ENCODE measurements around the gene POLR2B.

DNA sequence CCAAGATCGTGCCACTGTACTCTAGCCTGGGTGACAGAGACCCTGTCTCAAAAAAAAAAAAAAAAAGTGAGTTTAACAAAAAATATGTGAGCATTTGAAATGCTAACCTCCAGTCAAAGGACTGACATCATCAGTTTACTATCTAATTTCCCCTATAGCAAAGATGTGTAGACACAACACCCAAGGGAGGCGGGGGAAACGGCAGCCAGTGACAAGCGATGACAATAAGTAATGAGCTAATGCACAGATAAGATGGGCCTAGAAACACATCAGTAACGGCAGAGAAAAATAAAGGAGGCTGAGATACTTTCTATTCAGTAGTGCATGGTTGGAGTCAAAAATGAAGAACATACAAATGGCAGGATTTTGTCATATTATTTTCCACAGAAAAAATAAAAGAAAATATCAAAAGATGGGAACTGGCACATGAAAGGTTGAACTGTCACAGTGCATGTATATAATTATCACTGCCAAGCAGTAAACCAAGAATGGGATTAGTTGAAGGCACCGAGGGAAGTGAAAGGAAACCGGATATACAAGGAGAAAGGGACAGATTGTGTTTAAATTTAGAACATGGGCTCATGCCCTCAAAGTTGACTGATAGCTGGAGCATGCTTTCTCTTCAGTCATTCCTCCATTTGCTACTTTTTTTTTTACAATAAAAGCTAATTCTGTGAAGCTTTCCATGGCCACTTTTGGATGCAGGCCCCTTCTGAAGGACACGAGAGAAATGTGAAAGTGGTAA, 89.7 kb downstream of the POLR2B start:
- TF ChIP-seq, protein P1, sequence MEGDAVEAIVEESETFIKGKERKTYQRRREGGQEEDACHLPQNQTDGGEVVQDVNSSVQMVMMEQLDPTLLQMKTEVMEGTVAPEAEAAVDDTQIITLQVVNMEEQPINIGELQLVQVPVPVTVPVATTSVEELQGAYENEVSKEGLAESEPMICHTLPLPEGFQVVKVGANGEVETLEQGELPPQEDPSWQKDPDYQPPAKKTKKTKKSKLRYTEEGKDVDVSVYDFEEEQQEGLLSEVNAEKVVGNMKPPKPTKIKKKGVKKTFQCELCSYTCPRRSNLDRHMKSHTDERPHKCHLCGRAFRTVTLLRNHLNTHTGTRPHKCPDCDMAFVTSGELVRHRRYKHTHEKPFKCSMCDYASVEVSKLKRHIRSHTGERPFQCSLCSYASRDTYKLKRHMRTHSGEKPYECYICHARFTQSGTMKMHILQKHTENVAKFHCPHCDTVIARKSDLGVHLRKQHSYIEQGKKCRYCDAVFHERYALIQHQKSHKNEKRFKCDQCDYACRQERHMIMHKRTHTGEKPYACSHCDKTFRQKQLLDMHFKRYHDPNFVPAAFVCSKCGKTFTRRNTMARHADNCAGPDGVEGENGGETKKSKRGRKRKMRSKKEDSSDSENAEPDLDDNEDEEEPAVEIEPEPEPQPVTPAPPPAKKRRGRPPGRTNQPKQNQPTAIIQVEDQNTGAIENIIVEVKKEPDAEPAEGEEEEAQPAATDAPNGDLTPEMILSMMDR (IDR thresholded peaks at IDR 0.05; ENCODE audit: poor library complexity): no peak
- no peak for TF ChIP-seq EZH2phosphoT487 (IDR thresholded peaks at IDR 0.05; ENCODE audit: low read depth, severe bottlenecking, unreplicated experiment)
